Measurements from ENCODE around the gene MAP7D2. TPM values are rescaled to one million over a fixed set of nuclear protein-coding genes. Genes with fewer than 3 reads are reported as not detected.

Gene MAP7D2
- total RNA-seq, 1 experiment from 2014 or later = 0.19 TPM

- Mint-ChIP-seq H3K27ac (ENCODE audit: low read depth, unreplicated experiment) (no peak overlapping the region), H3K36me3 (ENCODE audit: insufficient read depth, unreplicated experiment) (no peaks in the 10 kb centered on the region)
- POLR2A ChIA-PET = no interaction called here
These were observed 5.4 kb downstream of the MAP7D2 start for GRCh38 chrX:20111271-20111670.

GRCh38 chrX:20101934-20102581 is 14.6 kb downstream of the MAP7D2 start:
- Mint-ChIP-seq H3K9me3 (ENCODE audit: unreplicated experiment) (no peaks in the 10 kb centered on the region), H3K27me3 (ENCODE audit: insufficient read depth, unreplicated experiment) (peaks cover 62% of the 10 kb centered on the region), H3K4me3 (ENCODE audit: unreplicated experiment) (no peak overlapping the region), H3K4me1 (ENCODE audit: insufficient read depth, unreplicated experiment) (peaks cover 7% of the 10 kb centered on the region), H3K27ac (ENCODE audit: low read depth, unreplicated experiment) (no peak overlapping the region), H3K36me3 (ENCODE audit: insufficient read depth, unreplicated experiment) (no peaks in the 10 kb centered on the region)
- intact Hi-C loops (cut with micrococcal nuclease) = no loop called here
- POLR2A ChIA-PET = no interaction called here
- TF ChIP-seq CTCF (IDR thresholded peaks at IDR 0.05; ENCODE audit: unreplicated experiment) = no peak
- CTCF ChIA-PET = interaction anchor here (1.4 kb wide), 1 partner anchor 508 kb away, joined by 5 read pairs; no protein-coding TSS in a partner anchor
- BruUV-seq (replicated peaks) = no TSS peak
- no peak for DNase-seq (ENCODE audit: unreplicated experiment)

More at GRCh38 chrX:20111271-20111670, 5.4 kb downstream of the MAP7D2 start:
- no TSS peak for BruUV-seq (replicated peaks)
- CTCF ChIA-PET = no interaction called here
- TF ChIP-seq CTCF (IDR thresholded peaks at IDR 0.05; ENCODE audit: unreplicated experiment) = no peak
- H3K27me3 Mint-ChIP-seq (ENCODE audit: insufficient read depth, unreplicated experiment) = peaks cover 9% of the 10 kb centered on the region
- no peaks in the 10 kb centered on the region for H3K9me3 Mint-ChIP-seq (ENCODE audit: unreplicated experiment)
- no peak overlapping the region for H3K4me3 Mint-ChIP-seq (ENCODE audit: unreplicated experiment)
- intact Hi-C loops (cut with micrococcal nuclease) = no loop called here
- no peak for DNase-seq (ENCODE audit: unreplicated experiment)
- no peaks in the 10 kb centered on the region for H3K4me1 Mint-ChIP-seq (ENCODE audit: insufficient read depth, unreplicated experiment)

- H3K36me3 Mint-ChIP-seq (ENCODE audit: insufficient read depth, unreplicated experiment) = no peaks in the 10 kb centered on the region
- no peak overlapping the region for H3K27ac Mint-ChIP-seq (ENCODE audit: low read depth, unreplicated experiment)
- POLR2A ChIA-PET = interaction anchor here (0.6 to 1.4 kb wide), 2 partner anchors 24 to 54 kb away, joined by 3 read pairs; no protein-coding TSS in a partner anchor
- DNase-seq (ENCODE audit: unreplicated experiment) = no peak
- no TSS peak for BruUV-seq (replicated peaks)
- TF ChIP-seq CTCF (IDR thresholded peaks at IDR 0.05; ENCODE audit: unreplicated experiment) = no peak
- CTCF ChIA-PET = interaction anchor here (0.5 to 1.0 kb wide), 3 partner anchors 12 to 719 kb away, joined by 3 to 4 read pairs (median 3); no protein-coding TSS in a partner anchor
- no peaks in the 10 kb centered on the region for H3K4me1 Mint-ChIP-seq (ENCODE audit: insufficient read depth, unreplicated experiment)
- intact Hi-C loops (cut with micrococcal nuclease) = no loop called here
- peaks cover 41% of the 10 kb centered on the region for H3K27me3 Mint-ChIP-seq (ENCODE audit: insufficient read depth, unreplicated experiment)
- no peaks in the 10 kb centered on the region for H3K9me3 Mint-ChIP-seq (ENCODE audit: unreplicated experiment)
- no peak overlapping the region for H3K4me3 Mint-ChIP-seq (ENCODE audit: unreplicated experiment)
These were observed 25.2 kb downstream of the MAP7D2 start for GRCh38 chrX:20091499-20091898.

GRCh38 chrX:20089845-20090244 is 26.9 kb downstream of the MAP7D2 start:
- peaks cover 50% of the 10 kb centered on the region for H3K27me3 Mint-ChIP-seq (ENCODE audit: insufficient read depth, unreplicated experiment)
- intact Hi-C loops (cut with micrococcal nuclease) = no loop called here
- H3K4me3 Mint-ChIP-seq (ENCODE audit: unreplicated experiment) = no peak overlapping the region
- TF ChIP-seq CTCF (IDR thresholded peaks at IDR 0.05; ENCODE audit: unreplicated experiment) = no peak
- DNase-seq (ENCODE audit: unreplicated experiment) = no peak
- no peaks in the 10 kb centered on the region for H3K4me1 Mint-ChIP-seq (ENCODE audit: insufficient read depth, unreplicated experiment)
- BruUV-seq (replicated peaks) = no TSS peak
- CTCF ChIA-PET = interaction anchor here (0.6 to 1.1 kb wide), 3 partner anchors 56 to 557 kb away, joined by 3 to 5 read pairs (median 3); no protein-coding TSS in a partner anchor
- no peaks in the 10 kb centered on the region for H3K36me3 Mint-ChIP-seq (ENCODE audit: insufficient read depth, unreplicated experiment)
- no peak overlapping the region for H3K27ac Mint-ChIP-seq (ENCODE audit: low read depth, unreplicated experiment)
- POLR2A ChIA-PET = interaction anchor here (0.6 to 0.7 kb wide), 3 partner anchors 29 to 34 kb away, joined by 3 read pairs; no protein-coding TSS in a partner anchor
- no peaks in the 10 kb centered on the region for H3K9me3 Mint-ChIP-seq (ENCODE audit: unreplicated experiment)
